PC-9 (cell line): Measurements from ENCODE around the gene CCDC102B. TPM values are rescaled to one million over a fixed set of nuclear protein-coding genes. Genes with fewer than 3 reads are reported as not detected.

ENCODE experiments used
- BruUV-seq: library from RNA; stranded (reverse); fragments of 400-500 nt; replicated peaks from 2 replicates; lab custom pipeline; 2021; lab: Mats Ljungman, UMichigan
- CTCF ChIA-PET: fragments of 300-600 bp; sonication (Branson Sonifier 250); formaldehyde crosslinking; loops from one replicate; lab custom pipeline; 2022; ENCODE audit warnings: antibody characterized with exemption; lab: Charles Lee
- POLR2A ChIA-PET: fragments of 300-600 bp; sonication (Branson Sonifier 250); formaldehyde crosslinking; loops from one replicate; lab custom pipeline; 2022; ENCODE audit warnings: antibody characterized with exemption; ENCODE audit not compliant: unreplicated experiment; lab: Charles Lee
- DNase-seq, 2 experiments: peaks; one replicate each; pipeline versions ENCODE4 v3.0.0 to v3.0.0-alpha.2; 2015 to 2022; ENCODE audit warnings: mixed read lengths in 1 of 2
- H2AFZ ChIP-seq: fragments of 200-600 bp; sonication (generic); 2 replicates; pipeline ENCODE4 v1.8.1; 2017; ENCODE audit warnings: antibody characterized with exemption
- H3F3A ChIP-seq: fragments of 200-600 bp; sonication (generic); 2 replicates; pipeline ENCODE4 v1.8.1; 2017; ENCODE audit warnings: antibody characterized with exemption, mild to moderate bottlenecking, low read depth; ENCODE audit not compliant: insufficient read depth
- H3K27ac ChIP-seq: fragments of 200-600 bp; sonication (generic); 2 replicates; pipeline ENCODE4 v1.6.1; 2016; ENCODE audit warnings: mixed run types
- H3K27me3 ChIP-seq: fragments of 200-600 bp; sonication (generic); 2 replicates; pipeline ENCODE4 v1.6.1; 2016; ENCODE audit warnings: low read depth, mixed run types; ENCODE audit not compliant: insufficient read depth
- H3K36me3 ChIP-seq: fragments of 200-600 bp; sonication (generic); 2 replicates; pipeline ENCODE4 v1.6.1; 2016; ENCODE audit warnings: low read depth, mixed run types
- H3K4me1 ChIP-seq: fragments of 200-600 bp; sonication (generic); replicated peaks from 2 replicates; pipeline ENCODE4 v1.6.1; 2016; ENCODE audit warnings: mixed run types; ENCODE audit not compliant: insufficient read depth
- H3K4me2 ChIP-seq: fragments of 200-600 bp; sonication (generic); 2 replicates; pipeline ENCODE4 v1.6.1; 2017; ENCODE audit warnings: mixed run types
- H3K4me3 ChIP-seq: fragments of 200-600 bp; sonication (generic); 2 replicates; pipeline ENCODE4 v1.6.1; 2016; ENCODE audit warnings: mixed run types
- H3K79me2 ChIP-seq: fragments of 200-600 bp; sonication (generic); 2 replicates; pipeline ENCODE4 v1.6.1; 2017; ENCODE audit warnings: low read depth, mixed run types
- H3K9me2 ChIP-seq: fragments of 200-600 bp; sonication (generic); 2 replicates; pipeline ENCODE4 v1.8.1; 2017; ENCODE audit warnings: mild to moderate bottlenecking; ENCODE audit not compliant: insufficient read depth
- H3K9me3 ChIP-seq: fragments of 200-600 bp; sonication (generic); 2 replicates; pipeline ENCODE4 v1.8.1; 2016; ENCODE audit warnings: low read depth; ENCODE audit not compliant: insufficient read depth
- H4K20me1 ChIP-seq: fragments of 200-600 bp; sonication (generic); 2 replicates; pipeline ENCODE4 v1.8.1; 2017; ENCODE audit not compliant: insufficient read depth
- EZH2 ChIP-seq: fragments of 200-600 bp; sonication (generic); IDR thresholded peaks from 2 replicates; pipeline ENCODE4 v1.8.0; 2017; ENCODE audit warnings: antibody characterized with exemption, low read depth
- intact Hi-C: fragments of 100-400 bp; cut with micrococcal nuclease; formaldehyde crosslinking; loops from one replicate; pipeline ENCODE4 v1.10.0; 2022; ENCODE audit not compliant: unreplicated experiment
- total RNA-seq: library from RNA; stranded (reverse); gene quantifications from 2 replicates; pipeline ENCODE4 v1.2.3, GENCODE V29; 2021
- TF ChIP-seq, protein P1 (sequence below): fragments of 200-600 bp; sonication (generic); conservative IDR thresholded peaks from 2 replicates; pipeline ENCODE4 v1.6.1; 2017; ENCODE audit warnings: mixed run types, antibody characterized with exemption, mild to moderate bottlenecking, moderate library complexity

CCDC102B gene
- total RNA-seq, 1 experiment from 2014 or later, result 1.9 TPM

DNA sequence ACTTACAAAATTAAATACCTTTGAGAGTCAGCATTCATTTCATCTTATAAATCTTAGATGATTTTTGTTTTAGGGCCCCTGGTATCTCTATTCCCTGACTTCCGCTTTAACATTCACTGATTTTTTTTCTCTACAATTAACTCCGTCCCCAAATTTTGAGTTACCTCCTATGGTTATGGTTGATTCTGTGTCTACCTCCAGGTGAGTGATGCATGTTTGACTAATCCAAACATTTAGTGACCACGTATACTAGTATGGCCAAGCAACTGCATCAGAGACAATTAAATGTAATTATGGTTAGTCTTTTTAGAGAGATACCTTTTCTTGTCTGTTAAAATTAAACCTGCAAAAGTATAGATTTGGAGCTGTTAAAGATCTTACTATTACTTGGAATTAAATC is 120.3 kb downstream of the CCDC102B start:
- ChIA-PET POLR2A (no interaction called here), CTCF (no interaction called here)
- H3K9me3 ChIP-seq, result no peaks in the 10 kb centered on the region
- no peaks in the 10 kb centered on the region for H3K27me3 ChIP-seq
- no peak overlapping the region for H3K4me2 ChIP-seq
- intact Hi-C loops, result no loop called here
- H3K79me2 ChIP-seq, result no peaks in the 10 kb centered on the region
- no peaks in the 10 kb centered on the region for H3K4me1 ChIP-seq
- no peak overlapping the region for H3K27ac ChIP-seq
- H3K36me3 ChIP-seq, result no peaks in the 10 kb centered on the region
- no peak overlapping the region for H2AFZ ChIP-seq
- BruUV-seq, result no TSS peak
- H3F3A ChIP-seq, result no peaks in the 10 kb centered on the region
- DNase-seq, result no peak
- no peaks in the 10 kb centered on the region for H4K20me1 ChIP-seq
- H3K4me3 ChIP-seq, result no peak overlapping the region
- H3K9me2 ChIP-seq, result no peaks in the 10 kb centered on the region
- no peak for TF ChIP-seq EZH2
- TF ChIP-seq, protein P1, sequence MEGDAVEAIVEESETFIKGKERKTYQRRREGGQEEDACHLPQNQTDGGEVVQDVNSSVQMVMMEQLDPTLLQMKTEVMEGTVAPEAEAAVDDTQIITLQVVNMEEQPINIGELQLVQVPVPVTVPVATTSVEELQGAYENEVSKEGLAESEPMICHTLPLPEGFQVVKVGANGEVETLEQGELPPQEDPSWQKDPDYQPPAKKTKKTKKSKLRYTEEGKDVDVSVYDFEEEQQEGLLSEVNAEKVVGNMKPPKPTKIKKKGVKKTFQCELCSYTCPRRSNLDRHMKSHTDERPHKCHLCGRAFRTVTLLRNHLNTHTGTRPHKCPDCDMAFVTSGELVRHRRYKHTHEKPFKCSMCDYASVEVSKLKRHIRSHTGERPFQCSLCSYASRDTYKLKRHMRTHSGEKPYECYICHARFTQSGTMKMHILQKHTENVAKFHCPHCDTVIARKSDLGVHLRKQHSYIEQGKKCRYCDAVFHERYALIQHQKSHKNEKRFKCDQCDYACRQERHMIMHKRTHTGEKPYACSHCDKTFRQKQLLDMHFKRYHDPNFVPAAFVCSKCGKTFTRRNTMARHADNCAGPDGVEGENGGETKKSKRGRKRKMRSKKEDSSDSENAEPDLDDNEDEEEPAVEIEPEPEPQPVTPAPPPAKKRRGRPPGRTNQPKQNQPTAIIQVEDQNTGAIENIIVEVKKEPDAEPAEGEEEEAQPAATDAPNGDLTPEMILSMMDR, result no peak

DNA sequence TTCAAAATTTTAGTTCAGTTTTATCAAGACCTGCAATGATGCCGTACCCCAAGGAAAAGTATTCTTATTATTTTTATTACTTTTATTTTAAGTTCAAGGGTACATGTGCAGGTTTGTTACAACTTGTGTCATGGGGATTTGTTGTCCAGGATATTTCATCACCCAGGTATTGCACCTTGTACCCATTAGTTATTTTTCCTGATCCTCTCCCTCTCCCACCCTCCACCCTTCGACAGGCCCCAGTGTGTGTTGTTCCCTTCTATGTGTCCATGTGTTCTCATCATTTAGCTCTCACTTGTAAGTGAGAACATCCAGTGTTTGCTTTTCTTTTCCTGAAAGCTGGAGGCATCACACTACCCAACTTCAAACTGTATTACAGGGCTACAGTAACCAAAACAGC is 122.0 kb downstream of the CCDC102B start:
- Histone ChIP-seq H3K27ac (no peak overlapping the region), H3K36me3 (no peaks in the 10 kb centered on the region), H3K4me3 (no peak overlapping the region), H3F3A (no peaks in the 10 kb centered on the region), H3K79me2 (no peaks in the 10 kb centered on the region), H3K9me3 (no peaks in the 10 kb centered on the region), H3K27me3 (no peaks in the 10 kb centered on the region), H4K20me1 (no peaks in the 10 kb centered on the region), H3K4me2 (no peak overlapping the region), H2AFZ (no peak overlapping the region), H3K9me2 (no peaks in the 10 kb centered on the region), H3K4me1 (no peaks in the 10 kb centered on the region)
- intact Hi-C loops, result no loop called here
- no peak for DNase-seq
- ChIA-PET CTCF (no interaction called here), POLR2A (no interaction called here)
- TF ChIP-seq EZH2, result no peak
- TF ChIP-seq, protein P1, result no peak
- BruUV-seq, result no TSS peak

DNA sequence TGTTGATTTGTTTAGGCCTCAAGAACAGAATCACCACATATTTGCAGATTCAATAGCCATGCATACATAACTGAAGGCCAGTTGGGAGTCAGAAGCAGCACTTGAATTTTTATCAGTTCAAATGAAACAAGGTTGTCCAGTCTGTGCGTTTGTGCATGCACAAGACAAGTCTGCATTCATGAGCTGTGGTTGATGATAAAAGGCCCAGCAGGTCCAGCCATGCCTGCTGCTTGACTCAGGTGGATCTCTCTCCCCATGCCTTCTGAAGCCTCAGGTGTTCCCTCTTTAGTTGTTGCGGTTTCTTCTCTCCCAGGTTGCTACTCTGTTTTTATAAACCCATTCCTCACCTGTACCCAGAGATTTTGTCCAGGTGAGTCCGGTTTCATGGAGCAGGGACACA is 124.5 kb downstream of the CCDC102B start:
- H3K4me3 ChIP-seq, result no peak overlapping the region
- no peaks in the 10 kb centered on the region for H3K4me1 ChIP-seq
- intact Hi-C loops, result no loop called here
- H3K4me2 ChIP-seq, result no peak overlapping the region
- TF ChIP-seq EZH2, result no peak
- TF ChIP-seq, protein P1, result no peak
- H3F3A ChIP-seq, result no peaks in the 10 kb centered on the region
- no peak overlapping the region for H2AFZ ChIP-seq
- POLR2A ChIA-PET, result no interaction called here
- no peaks in the 10 kb centered on the region for H3K9me2 ChIP-seq
- 0 out of 2 replicates have a peak, but pooled peaks cover 3% of the 10 kb centered on the region for H4K20me1 ChIP-seq
- no TSS peak for BruUV-seq
- H3K79me2 ChIP-seq, result no peaks in the 10 kb centered on the region
- H3K36me3 ChIP-seq, result no peaks in the 10 kb centered on the region
- no peaks in the 10 kb centered on the region for H3K9me3 ChIP-seq
- CTCF ChIA-PET, result no interaction called here
- H3K27ac ChIP-seq, result no peak overlapping the region
- no peak for DNase-seq
- H3K27me3 ChIP-seq, result no peaks in the 10 kb centered on the region
